GM19023 (cell line): ENCODE results near the gene VTI1A.
"Not testable (repeated sequence)": the region's sequence is repeated elsewhere in the genome, so short reads cannot be mapped to it uniquely, and the experiment has no call there.

Experiments used
- ATAC-seq: cut with Tn5 transposase; IDR thresholded peaks from one replicate; pipeline ENCODE4 v1.9.1; 2021; ENCODE audit warnings: mild to moderate bottlenecking, moderate library complexity; ENCODE audit not compliant: unreplicated experiment

Gene VTI1A

GRCh38 chr10:112448888-112449287 lies 1.9 kb downstream of the VTI1A start:
- no peak for ATAC-seq

GRCh38 chr10:112454910-112455779 lies 8.1 kb downstream of the VTI1A start:
- ATAC-seq, result no peak

- no peak for ATAC-seq
These were observed 9.5 kb downstream of the VTI1A start for GRCh38 chr10:112456533-112456932.

- ATAC-seq, result no peak
These were observed 13.4 kb downstream of the VTI1A start for GRCh38 chr10:112460366-112460765.

GRCh38 chr10:112461029-112461887 lies 14.2 kb downstream of the VTI1A start:
- no peak for ATAC-seq

- not testable (repeated sequence) for ATAC-seq
These were observed 17.1 kb downstream of the VTI1A start for GRCh38 chr10:112464074-112464473.

- no peak for ATAC-seq
These were observed 18.4 kb downstream of the VTI1A start for GRCh38 chr10:112465299-112465883.

GRCh38 chr10:112466802-112467201 lies 19.8 kb downstream of the VTI1A start:
- ATAC-seq, result no peak

GRCh38 chr10:112467541-112468075 lies 20.6 kb downstream of the VTI1A start:
- no peak for ATAC-seq

- ATAC-seq, result peak; percentile 54
These were observed 25.0 kb downstream of the VTI1A start for GRCh38 chr10:112471878-112472487.

GRCh38 chr10:112475575-112476218 lies 28.7 kb downstream of the VTI1A start:
- ATAC-seq, result no peak

- ATAC-seq, result no peak
These were observed 34.6 kb downstream of the VTI1A start for GRCh38 chr10:112481602-112482001.

GRCh38 chr10:112484399-112484798 lies 37.4 kb downstream of the VTI1A start:
- no peak for ATAC-seq

GRCh38 chr10:112487964-112488363 lies 40.9 kb downstream of the VTI1A start:
- no peak for ATAC-seq

GRCh38 chr10:112490545-112490944 lies 43.5 kb downstream of the VTI1A start:
- no peak for ATAC-seq

- ATAC-seq, result no peak
These were observed 44.1 kb downstream of the VTI1A start for GRCh38 chr10:112491144-112491543.

GRCh38 chr10:112492736-112493135 lies 45.7 kb downstream of the VTI1A start:
- ATAC-seq, result no peak

GRCh38 chr10:112497347-112497950 lies 50.4 kb downstream of the VTI1A start:
- ATAC-seq, result no peak

- no peak for ATAC-seq
These were observed 51.8 kb downstream of the VTI1A start for GRCh38 chr10:112498806-112499205.

- not testable (repeated sequence) for ATAC-seq
These were observed 53.0 kb downstream of the VTI1A start for GRCh38 chr10:112499985-112500384.
